GM23338 (cell line): ENCODE results near the gene CEBPZOS. TPM values are rescaled to one million over a fixed set of nuclear protein-coding genes. Genes with fewer than 3 reads are reported as not detected.

Source experiments
- ATAC-seq: fragments of 200-7000 bp; cut with Tn5 transposase; 3 replicates; pipeline ENCODE4 v1.9.1; 2020
- DNase-seq: peaks from one replicate; pipeline ENCODE4 v3.0.0-alpha.2; 2015; ENCODE audit warnings: low spot score
- H2AFZ ChIP-seq: fragments of 200-600 bp; sonication (generic); 2 replicates; pipeline ENCODE4 v1.8.0; 2016; ENCODE audit warnings: antibody characterized with exemption, mild to moderate bottlenecking, moderate library complexity
- H3F3A ChIP-seq: fragments of 200-600 bp; sonication (generic); replicated peaks from 2 replicates; pipeline ENCODE4 v1.8.0; 2017; ENCODE audit warnings: antibody characterized with exemption, mixed run types, low read depth
- H3K27ac ChIP-seq: fragments of 200-600 bp; sonication (generic); 2 replicates; pipeline ENCODE4 v1.6.1; 2016; ENCODE audit warnings: low read depth
- H3K27me3 ChIP-seq: fragments of 200-600 bp; sonication (generic); 2 replicates; pipeline ENCODE4 v1.8.0; 2016; ENCODE audit warnings: mild to moderate bottlenecking, mixed run types, moderate library complexity; ENCODE audit not compliant: insufficient read depth
- H3K36me3 ChIP-seq: fragments of 200-600 bp; sonication (generic); 2 replicates; pipeline ENCODE4 v1.8.0; 2016; ENCODE audit warnings: mild to moderate bottlenecking; ENCODE audit not compliant: insufficient read depth
- H3K4me1 ChIP-seq: fragments of 200-600 bp; sonication (generic); 2 replicates; pipeline ENCODE4 v1.8.0; 2016; ENCODE audit warnings: mild to moderate bottlenecking, moderate library complexity; ENCODE audit not compliant: insufficient read depth
- H3K4me2 ChIP-seq: fragments of 200-600 bp; sonication (generic); 2 replicates; pipeline ENCODE4 v1.7.1; 2017; ENCODE audit warnings: mixed run types
- H3K4me3 ChIP-seq: fragments of 200-600 bp; sonication (generic); 2 replicates; pipeline ENCODE4 v1.6.1; 2016; ENCODE audit warnings: mixed run types
- H3K79me2 ChIP-seq: fragments of 200-600 bp; sonication (generic); replicated peaks from 2 replicates; pipeline ENCODE4 v1.8.0; 2017; ENCODE audit warnings: mild to moderate bottlenecking; ENCODE audit not compliant: insufficient read depth
- H3K9me2 ChIP-seq: fragments of 200-600 bp; sonication (generic); 2 replicates; pipeline ENCODE4 v1.8.0; 2017; ENCODE audit not compliant: insufficient read depth
- H4K20me1 ChIP-seq: fragments of 200-600 bp; sonication (generic); replicated peaks from 2 replicates; pipeline ENCODE4 v1.8.0; 2017; ENCODE audit warnings: mild to moderate bottlenecking; ENCODE audit not compliant: insufficient read depth
- H3K27ac Mint-ChIP-seq: 2 replicates; pipeline ENCODE4 v1.8.0; 2020; ENCODE audit warnings: inconsistent platforms, mild to moderate bottlenecking, moderate library complexity, mixed read lengths
- H3K27me3 Mint-ChIP-seq: 3 replicates; pipeline ENCODE4 v1.8.0; 2022; ENCODE audit warnings: low read depth, mild to moderate bottlenecking, moderate library complexity, mixed read lengths, inconsistent platforms; ENCODE audit not compliant: insufficient read depth, poor library complexity
- H3K36me3 Mint-ChIP-seq: 3 replicates; pipeline ENCODE4 v1.8.0; 2021; ENCODE audit warnings: low read depth, mild to moderate bottlenecking, inconsistent platforms, moderate library complexity, mixed read lengths
- H3K4me1 Mint-ChIP-seq: 3 replicates; pipeline ENCODE4 v1.8.0; 2020; ENCODE audit warnings: mild to moderate bottlenecking, inconsistent platforms, mixed read lengths
- H3K4me3 Mint-ChIP-seq: 3 replicates; pipeline ENCODE4 v1.8.0; 2021; ENCODE audit warnings: moderate library complexity, mild to moderate bottlenecking, inconsistent platforms, mixed read lengths
- H3K9me3 Mint-ChIP-seq: 3 replicates; pipeline ENCODE4 v1.8.0; 2020; ENCODE audit warnings: moderate library complexity, mild to moderate bottlenecking, inconsistent platforms, mixed read lengths
- CREB1 ChIP-seq: fragments of 250-450 bp; sonication (Bioruptor Pico); IDR thresholded peaks from 2 replicates; pipeline ENCODE4 v1.5.0; 2020; ENCODE audit warnings: low read depth, mild to moderate bottlenecking, moderate library complexity
- EZH2 ChIP-seq: fragments of 200-600 bp; sonication (generic); IDR thresholded peaks from one replicate; pipeline ENCODE4 v1.8.0; 2017; ENCODE audit warnings: antibody characterized with exemption, mild to moderate bottlenecking, low read depth; ENCODE audit not compliant: unreplicated experiment
- JUNB ChIP-seq: IDR thresholded peaks from one replicate; pipeline ENCODE4 v1.6.1; 2016; ENCODE audit warnings: antibody characterized with exemption; ENCODE audit not compliant: unreplicated experiment
- NANOG ChIP-seq: IDR thresholded peaks from 2 replicates; pipeline ENCODE4 v1.6.1; 2016; ENCODE audit warnings: antibody characterized with exemption, borderline replicate concordance
- POLR2AphosphoS5 ChIP-seq: IDR thresholded peaks from 2 replicates; pipeline ENCODE4 v1.6.1; 2016; ENCODE audit warnings: antibody characterized with exemption, low read depth
- STAT1 ChIP-seq: IDR thresholded peaks from one replicate; pipeline ENCODE4 v1.6.1; 2016; ENCODE audit warnings: antibody characterized with exemption; ENCODE audit not compliant: unreplicated experiment
- ZNF114 ChIP-seq: fragments of 250-450 bp; sonication (Bioruptor Pico); IDR thresholded peaks from 2 replicates; pipeline ENCODE4 v1.5.0; 2020; ENCODE audit warnings: mild to moderate bottlenecking, moderate library complexity
- ZNF331 ChIP-seq: fragments of 250-450 bp; sonication (Bioruptor Pico); IDR thresholded peaks from 2 replicates; pipeline ENCODE4 v1.5.0; 2020; ENCODE audit warnings: low read depth, mild to moderate bottlenecking, moderate library complexity
- polyA plus RNA-seq: library from polyadenylated mRNA; unstranded; fragments of >200 nt; fragmentation: Nextera tagmentation; extraction: Ambion mirVana; gene quantifications from 2 replicates; pipeline ENCODE4 v1.2.1, GENCODE V29; 2016
- total RNA-seq: library from RNA; depleted of rRNA; stranded (reverse); fragments of >200 nt; shearing (Covaris generic); gene quantifications from 2 replicates; pipeline ENCODE4 v1.2.3, GENCODE V29; 2014
- TF ChIP-seq, protein P1 (sequence below): IDR thresholded peaks from one replicate; pipeline ENCODE4 v1.6.1; 2018; ENCODE audit warnings: antibody characterized with exemption; ENCODE audit not compliant: unreplicated experiment
- TF ChIP-seq, protein P2 (sequence below), 2 experiments: fragments of 200-600 bp in 1 of 2; sonication (generic) in 1 of 2; conservative IDR thresholded peaks; 2 replicates each; pipeline versions ENCODE4 v1.5.1 to v1.6.1; 2016 to 2017; ENCODE audit warnings: antibody characterized with exemption in 2 of 2, low read depth in 2 of 2, mild to moderate bottlenecking in 2 of 2, moderate library complexity in 1 of 2
- TF ChIP-seq, protein P3 (sequence below): IDR thresholded peaks from 2 replicates; pipeline ENCODE4 v1.6.1; 2016; ENCODE audit warnings: antibody characterized with exemption

CEBPZOS gene
- total and polyA plus RNA-seq, 2 experiments from 2014 or later: 83.6 to 191 TPM

DNA sequence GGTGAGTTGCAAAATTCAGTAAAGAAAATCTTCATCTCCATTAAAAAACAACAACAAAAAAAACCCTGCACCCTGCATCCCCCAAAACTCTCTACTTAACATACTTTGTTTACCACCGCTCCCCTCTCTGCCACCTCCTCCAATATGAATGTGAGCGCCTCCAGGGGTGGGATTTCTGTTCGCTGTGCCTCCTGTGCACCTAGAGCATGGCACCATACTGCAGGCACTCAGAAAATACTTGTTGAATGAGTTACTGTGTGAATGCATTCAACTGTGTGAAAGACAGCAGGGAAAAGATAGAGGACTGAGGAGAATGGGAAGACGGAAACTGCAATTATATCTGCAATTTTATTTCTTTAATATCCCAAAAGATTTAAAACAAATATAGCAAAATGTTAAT is 30.6 kb downstream of the CEBPZOS start:
- peak overlapping the region; percentile 68 for H3K4me3 Mint-ChIP-seq
- H3K36me3 Mint-ChIP-seq: peaks cover 63% of the 10 kb centered on the region

DNA sequence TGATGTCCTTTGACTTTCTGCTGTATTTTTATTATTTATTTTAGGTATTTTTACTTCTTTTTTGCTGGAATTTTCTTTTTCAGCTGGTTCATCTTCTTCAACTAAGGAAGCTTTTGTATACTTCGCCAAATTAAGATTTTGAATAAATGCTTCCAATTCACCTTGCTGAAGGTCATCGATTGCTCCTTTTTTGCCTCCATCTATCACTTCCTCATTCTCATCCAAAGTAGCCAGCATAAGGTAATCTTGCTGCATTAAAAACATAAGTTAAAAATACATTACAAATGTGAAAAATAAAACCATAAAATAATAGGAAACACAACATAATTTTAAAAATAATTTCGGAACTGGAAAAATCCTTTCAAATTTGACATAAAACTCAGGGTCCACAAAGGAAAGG is 32.5 kb downstream of the CEBPZOS start:
- Histone ChIP-seq H3K9me2 (no peaks in the 10 kb centered on the region), H3K4me2 (0 out of 2 replicates have a peak overlapping the region, but pooled peaks have one; percentile 83), H3K79me2 (peaks cover 93% of the 10 kb centered on the region), H3K27me3 (no peaks in the 10 kb centered on the region), H2AFZ (no peak overlapping the region), H4K20me1 (peaks cover 24% of the 10 kb centered on the region; the same call in 1 of the 2 replicates), H3K4me1 (peaks cover 68% of the 10 kb centered on the region), H3K27ac (peak overlapping the region; percentile 99), H3F3A (peaks cover 30% of the 10 kb centered on the region), H3K4me3 (peak overlapping the region; percentile 95), H3K36me3 (peaks cover 9% of the 10 kb centered on the region; the same call in 1 of the 2 replicates)
- DNase-seq: no peak
- peaks cover 44% of the 10 kb centered on the region for H3K36me3 Mint-ChIP-seq
- peaks cover 45% of the 10 kb centered on the region for H3K4me1 Mint-ChIP-seq
- no peaks in the 10 kb centered on the region for H3K9me3 Mint-ChIP-seq
- no peak for ATAC-seq
- no peak overlapping the region; the same call in 2 of the 3 replicates for H3K4me3 Mint-ChIP-seq
- no peak overlapping the region for H3K27ac Mint-ChIP-seq
- no peaks in the 10 kb centered on the region for H3K27me3 Mint-ChIP-seq
- TF ChIP-seq CREB1 (no peak), ZNF114 (no peak), POLR2AphosphoS5 (no peak), ZNF331 (no peak), EZH2 (no peak), STAT1 (no peak), NANOG (no peak), JUNB (no peak)
- TF ChIP-seq, protein P1, sequence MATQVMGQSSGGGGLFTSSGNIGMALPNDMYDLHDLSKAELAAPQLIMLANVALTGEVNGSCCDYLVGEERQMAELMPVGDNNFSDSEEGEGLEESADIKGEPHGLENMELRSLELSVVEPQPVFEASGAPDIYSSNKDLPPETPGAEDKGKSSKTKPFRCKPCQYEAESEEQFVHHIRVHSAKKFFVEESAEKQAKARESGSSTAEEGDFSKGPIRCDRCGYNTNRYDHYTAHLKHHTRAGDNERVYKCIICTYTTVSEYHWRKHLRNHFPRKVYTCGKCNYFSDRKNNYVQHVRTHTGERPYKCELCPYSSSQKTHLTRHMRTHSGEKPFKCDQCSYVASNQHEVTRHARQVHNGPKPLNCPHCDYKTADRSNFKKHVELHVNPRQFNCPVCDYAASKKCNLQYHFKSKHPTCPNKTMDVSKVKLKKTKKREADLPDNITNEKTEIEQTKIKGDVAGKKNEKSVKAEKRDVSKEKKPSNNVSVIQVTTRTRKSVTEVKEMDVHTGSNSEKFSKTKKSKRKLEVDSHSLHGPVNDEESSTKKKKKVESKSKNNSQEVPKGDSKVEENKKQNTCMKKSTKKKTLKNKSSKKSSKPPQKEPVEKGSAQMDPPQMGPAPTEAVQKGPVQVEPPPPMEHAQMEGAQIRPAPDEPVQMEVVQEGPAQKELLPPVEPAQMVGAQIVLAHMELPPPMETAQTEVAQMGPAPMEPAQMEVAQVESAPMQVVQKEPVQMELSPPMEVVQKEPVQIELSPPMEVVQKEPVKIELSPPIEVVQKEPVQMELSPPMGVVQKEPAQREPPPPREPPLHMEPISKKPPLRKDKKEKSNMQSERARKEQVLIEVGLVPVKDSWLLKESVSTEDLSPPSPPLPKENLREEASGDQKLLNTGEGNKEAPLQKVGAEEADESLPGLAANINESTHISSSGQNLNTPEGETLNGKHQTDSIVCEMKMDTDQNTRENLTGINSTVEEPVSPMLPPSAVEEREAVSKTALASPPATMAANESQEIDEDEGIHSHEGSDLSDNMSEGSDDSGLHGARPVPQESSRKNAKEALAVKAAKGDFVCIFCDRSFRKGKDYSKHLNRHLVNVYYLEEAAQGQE: no peak
- TF ChIP-seq, protein P2, sequence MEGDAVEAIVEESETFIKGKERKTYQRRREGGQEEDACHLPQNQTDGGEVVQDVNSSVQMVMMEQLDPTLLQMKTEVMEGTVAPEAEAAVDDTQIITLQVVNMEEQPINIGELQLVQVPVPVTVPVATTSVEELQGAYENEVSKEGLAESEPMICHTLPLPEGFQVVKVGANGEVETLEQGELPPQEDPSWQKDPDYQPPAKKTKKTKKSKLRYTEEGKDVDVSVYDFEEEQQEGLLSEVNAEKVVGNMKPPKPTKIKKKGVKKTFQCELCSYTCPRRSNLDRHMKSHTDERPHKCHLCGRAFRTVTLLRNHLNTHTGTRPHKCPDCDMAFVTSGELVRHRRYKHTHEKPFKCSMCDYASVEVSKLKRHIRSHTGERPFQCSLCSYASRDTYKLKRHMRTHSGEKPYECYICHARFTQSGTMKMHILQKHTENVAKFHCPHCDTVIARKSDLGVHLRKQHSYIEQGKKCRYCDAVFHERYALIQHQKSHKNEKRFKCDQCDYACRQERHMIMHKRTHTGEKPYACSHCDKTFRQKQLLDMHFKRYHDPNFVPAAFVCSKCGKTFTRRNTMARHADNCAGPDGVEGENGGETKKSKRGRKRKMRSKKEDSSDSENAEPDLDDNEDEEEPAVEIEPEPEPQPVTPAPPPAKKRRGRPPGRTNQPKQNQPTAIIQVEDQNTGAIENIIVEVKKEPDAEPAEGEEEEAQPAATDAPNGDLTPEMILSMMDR (conservative IDR thresholded peaks at IDR 0.05; ENCODE audit: low read depth in 2 of 2): no peak
- TF ChIP-seq, protein P3, sequence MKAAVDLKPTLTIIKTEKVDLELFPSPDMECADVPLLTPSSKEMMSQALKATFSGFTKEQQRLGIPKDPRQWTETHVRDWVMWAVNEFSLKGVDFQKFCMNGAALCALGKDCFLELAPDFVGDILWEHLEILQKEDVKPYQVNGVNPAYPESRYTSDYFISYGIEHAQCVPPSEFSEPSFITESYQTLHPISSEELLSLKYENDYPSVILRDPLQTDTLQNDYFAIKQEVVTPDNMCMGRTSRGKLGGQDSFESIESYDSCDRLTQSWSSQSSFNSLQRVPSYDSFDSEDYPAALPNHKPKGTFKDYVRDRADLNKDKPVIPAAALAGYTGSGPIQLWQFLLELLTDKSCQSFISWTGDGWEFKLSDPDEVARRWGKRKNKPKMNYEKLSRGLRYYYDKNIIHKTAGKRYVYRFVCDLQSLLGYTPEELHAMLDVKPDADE: no peak

More for the DNA sequence above, 30.6 kb downstream of the CEBPZOS start:
- DNase-seq: peak; percentile 36
- Histone ChIP-seq H3K9me2 (no peaks in the 10 kb centered on the region), H3F3A (peaks cover 22% of the 10 kb centered on the region), H3K27me3 (no peaks in the 10 kb centered on the region), H3K27ac (peak overlapping the region; percentile 99), H2AFZ (no peak overlapping the region), H3K79me2 (peaks cover 93% of the 10 kb centered on the region), H3K4me2 (peak overlapping the region; percentile 83), H3K4me3 (peak overlapping the region; percentile 57), H3K36me3 (peaks cover 27% of the 10 kb centered on the region), H4K20me1 (peaks cover 17% of the 10 kb centered on the region; the same call in 1 of the 2 replicates), H3K4me1 (peaks cover 63% of the 10 kb centered on the region)
- peak; percentile 27 for ATAC-seq
- Mint-ChIP-seq H3K9me3 (no peaks in the 10 kb centered on the region), H3K4me1 (peaks cover 45% of the 10 kb centered on the region), H3K27ac (peak overlapping the region; percentile 91), H3K27me3 (no peaks in the 10 kb centered on the region)
- TF ChIP-seq, protein P3: no peak
